Measurements from ENCODE around the gene PGLYRP4.

Gene PGLYRP4

GRCh38 chr1:153288634-153289275 lies 59.9 kb downstream of the PGLYRP4 start:
- ATAC-seq (ENCODE audit: low read depth) (peak; percentile 41), DNase-seq (ENCODE audit: low spot score in 2 of 2) (no peak)
- Mint-ChIP-seq H3K4me3 (no peak overlapping the region), H3K36me3 (no peaks in the 10 kb centered on the region), H3K9me3 (no peaks in the 10 kb centered on the region), H3K27me3 (peaks cover 9% of the 10 kb centered on the region), H3K4me1 (peaks cover 18% of the 10 kb centered on the region), H3K27ac (no peak overlapping the region)
